Measurements from ENCODE around the gene GOLPH3. TPM values are rescaled to one million over a fixed set of nuclear protein-coding genes. Genes with fewer than 3 reads are reported as not detected.

The GOLPH3 gene
- total and polyA plus RNA-seq, 2 of the 4 experiments (the other 2 are of a cell fraction): 38.2 to 41.3 TPM

DNA sequence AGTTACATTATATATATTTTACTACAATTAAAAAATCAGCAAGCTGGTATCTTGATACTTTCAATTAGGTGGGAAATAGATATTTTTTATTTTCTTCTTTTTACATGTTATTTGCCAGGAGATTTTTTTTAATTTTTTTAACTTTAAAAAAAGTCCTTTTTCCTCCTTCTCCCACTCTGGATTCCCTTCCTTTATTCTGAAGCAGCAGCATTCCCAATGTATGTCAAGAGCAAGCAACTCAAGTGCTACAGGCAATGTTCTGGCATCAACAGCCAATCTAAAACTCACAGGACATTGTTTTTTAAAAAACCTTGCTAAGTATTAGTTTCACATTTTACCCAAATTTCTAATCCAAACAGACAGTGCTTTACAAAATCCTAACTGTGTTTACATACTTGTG, 41.4 kb downstream of the GOLPH3 start:
- Histone ChIP-seq H3K4me3 (ENCODE audit: insufficient read depth, low read depth, low read length) (no peak overlapping the region), H3K18ac (ENCODE audit: low read depth, low read length) (no peak overlapping the region), H3K79me1 (ENCODE audit: low read depth in 1 of 2, low read length in 2 of 2) (peaks cover 42 to 60% of the 10 kb centered on the region in 2 experiments), H3K9me1 (ENCODE audit: insufficient read depth, low read length) (peaks cover 5% of the 10 kb centered on the region; the same call in 1 of the 2 replicates), H4K5ac (ENCODE audit: low read depth, low read length) (no peak overlapping the region), H2AK5ac (ENCODE audit: low read depth, low read length) (no peak overlapping the region), H2AFZ (replicated peaks; ENCODE audit: low read length, poor library complexity) (no peak overlapping the region), H4K8ac (ENCODE audit: low read depth in 2 of 2, low read length in 2 of 2) (no peak overlapping the region), H3K14ac (replicated peaks; ENCODE audit: low read depth, low read length) (no peak overlapping the region), H3K4ac (ENCODE audit: low read depth, low read length) (no peak overlapping the region), H4K91ac (ENCODE audit: insufficient read depth, low read depth, low read length) (no peak overlapping the region), H2BK5ac (ENCODE audit: low read depth, low read length, poor library complexity, severe bottlenecking) (no peak overlapping the region), H3K9ac (ENCODE audit: low read depth, low read length) (no peak overlapping the region), H3K23ac (ENCODE audit: low read depth, low read length) (no peak overlapping the region), H3K27me3 (ENCODE audit: control insufficient read depth, insufficient read depth, low read length) (no peaks in the 10 kb centered on the region), H2BK120ac (ENCODE audit: low read depth, low read length) (no peak overlapping the region), H3K27ac (ENCODE audit: insufficient read depth, low read length) (no peak overlapping the region), H2AK9ac (replicated peaks; ENCODE audit: low read depth, low read length, poor library complexity) (no peak overlapping the region), H2BK15ac (ENCODE audit: low read depth, low read length) (no peak overlapping the region), H3K4me1 (ENCODE audit: control insufficient read depth, insufficient read depth, low read length) (peaks cover 9% of the 10 kb centered on the region), H3K36me3 (ENCODE audit: control insufficient read depth, insufficient read depth, low read length) (peaks cover 19% of the 10 kb centered on the region), H3K9me3 (ENCODE audit: control insufficient read depth, insufficient read depth, low read length) (no peaks in the 10 kb centered on the region), H3K56ac (ENCODE audit: extremely low read depth, insufficient read depth, low read length) (no peak overlapping the region), H2BK20ac (ENCODE audit: low read depth, low read length) (no peak overlapping the region), H4K20me1 (ENCODE audit: insufficient read depth, low read length) (peaks cover 52% of the 10 kb centered on the region), H3K4me2 (ENCODE audit: low read depth, low read length) (no peak overlapping the region)
- DNase-seq (no peak), ATAC-seq (ENCODE audit: low read depth) (peak; percentile 30; the same call in 1 of the 2 replicates)
- dilution Hi-C loops (cut with HindIII; ENCODE audit: low sequenced_read_pairs, unreplicated experiment): no loop called here
- TF ChIP-seq MAFK (IDR thresholded peaks at IDR 0.05; ENCODE audit: low read depth, low read length) (no peak), CEBPB (IDR thresholded peaks at IDR 0.05; ENCODE audit: low read depth, low read length) (no peak), SMC3 (IDR thresholded peaks at IDR 0.05; ENCODE audit: low read depth, low read length) (no peak), CHD1 (IDR thresholded peaks at IDR 0.05; ENCODE audit: low read depth, low read length) (no peak), RCOR1 (IDR thresholded peaks at IDR 0.05; ENCODE audit: insufficient replicate concordance, low read length) (no peak), MXI1 (IDR thresholded peaks at IDR 0.05; ENCODE audit: borderline replicate concordance, low read depth, low read length) (no peak), BHLHE40 (IDR thresholded peaks at IDR 0.05; ENCODE audit: low read depth, low read length) (no peak), MAZ (IDR thresholded peaks at IDR 0.05; ENCODE audit: borderline replicate concordance, low read depth, low read length) (no peak), NFE2L2 (IDR thresholded peaks at IDR 0.05; ENCODE audit: low read depth, low read length) (no peak), FOS (IDR thresholded peaks at IDR 0.05; ENCODE audit: low read depth, low read length) (no peak), POLR2A (IDR thresholded peaks at IDR 0.05; ENCODE audit: low read depth, low read length) (no peak), RFX5 (IDR thresholded peaks at IDR 0.05; ENCODE audit: low read depth, low read length) (no peak), RAD21 (IDR thresholded peaks at IDR 0.05; ENCODE audit: low read length) (no peak)
- TF ChIP-seq, protein P1, sequence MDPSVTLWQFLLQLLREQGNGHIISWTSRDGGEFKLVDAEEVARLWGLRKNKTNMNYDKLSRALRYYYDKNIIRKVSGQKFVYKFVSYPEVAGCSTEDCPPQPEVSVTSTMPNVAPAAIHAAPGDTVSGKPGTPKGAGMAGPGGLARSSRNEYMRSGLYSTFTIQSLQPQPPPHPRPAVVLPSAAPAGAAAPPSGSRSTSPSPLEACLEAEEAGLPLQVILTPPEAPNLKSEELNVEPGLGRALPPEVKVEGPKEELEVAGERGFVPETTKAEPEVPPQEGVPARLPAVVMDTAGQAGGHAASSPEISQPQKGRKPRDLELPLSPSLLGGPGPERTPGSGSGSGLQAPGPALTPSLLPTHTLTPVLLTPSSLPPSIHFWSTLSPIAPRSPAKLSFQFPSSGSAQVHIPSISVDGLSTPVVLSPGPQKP (IDR thresholded peaks at IDR 0.05; ENCODE audit: borderline replicate concordance, low read depth, low read length): no peak
- TF ChIP-seq, protein P2, sequence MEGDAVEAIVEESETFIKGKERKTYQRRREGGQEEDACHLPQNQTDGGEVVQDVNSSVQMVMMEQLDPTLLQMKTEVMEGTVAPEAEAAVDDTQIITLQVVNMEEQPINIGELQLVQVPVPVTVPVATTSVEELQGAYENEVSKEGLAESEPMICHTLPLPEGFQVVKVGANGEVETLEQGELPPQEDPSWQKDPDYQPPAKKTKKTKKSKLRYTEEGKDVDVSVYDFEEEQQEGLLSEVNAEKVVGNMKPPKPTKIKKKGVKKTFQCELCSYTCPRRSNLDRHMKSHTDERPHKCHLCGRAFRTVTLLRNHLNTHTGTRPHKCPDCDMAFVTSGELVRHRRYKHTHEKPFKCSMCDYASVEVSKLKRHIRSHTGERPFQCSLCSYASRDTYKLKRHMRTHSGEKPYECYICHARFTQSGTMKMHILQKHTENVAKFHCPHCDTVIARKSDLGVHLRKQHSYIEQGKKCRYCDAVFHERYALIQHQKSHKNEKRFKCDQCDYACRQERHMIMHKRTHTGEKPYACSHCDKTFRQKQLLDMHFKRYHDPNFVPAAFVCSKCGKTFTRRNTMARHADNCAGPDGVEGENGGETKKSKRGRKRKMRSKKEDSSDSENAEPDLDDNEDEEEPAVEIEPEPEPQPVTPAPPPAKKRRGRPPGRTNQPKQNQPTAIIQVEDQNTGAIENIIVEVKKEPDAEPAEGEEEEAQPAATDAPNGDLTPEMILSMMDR (conservative IDR thresholded peaks at IDR 0.05; ENCODE audit: low read depth, low read length): no peak
- TF ChIP-seq, protein P3, sequence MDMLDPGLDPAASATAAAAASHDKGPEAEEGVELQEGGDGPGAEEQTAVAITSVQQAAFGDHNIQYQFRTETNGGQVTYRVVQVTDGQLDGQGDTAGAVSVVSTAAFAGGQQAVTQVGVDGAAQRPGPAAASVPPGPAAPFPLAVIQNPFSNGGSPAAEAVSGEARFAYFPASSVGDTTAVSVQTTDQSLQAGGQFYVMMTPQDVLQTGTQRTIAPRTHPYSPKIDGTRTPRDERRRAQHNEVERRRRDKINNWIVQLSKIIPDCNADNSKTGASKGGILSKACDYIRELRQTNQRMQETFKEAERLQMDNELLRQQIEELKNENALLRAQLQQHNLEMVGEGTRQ (IDR thresholded peaks at IDR 0.05; ENCODE audit: low read depth, low read length): no peak
- in situ Hi-C loops (cut with MboI; ENCODE audit: low sequenced_read_pairs): no loop called here
- intact Hi-C loops (cut with micrococcal nuclease): no loop called here
- POLR2A ChIA-PET (ENCODE audit: unreplicated experiment): no interaction called here
- no TSS peak for BruUV-seq (replicated peaks)
- CTCF ChIA-PET: no interaction called here

Measured in IMR-90 (cell line).